DND-41 (cell line): ENCODE measurements around the gene TTLL12.

Experiments used
- ATAC-seq: fragments of 200-7000 bp; cut with Tn5 transposase; 3 replicates; pipeline ENCODE4 v1.9.1; 2021; ENCODE audit warnings: low read depth; ENCODE audit not compliant: insufficient read depth
- DNase-seq: peaks from one replicate; pipeline ENCODE4 v3.0.0-alpha.2; 2020
- H2AFZ ChIP-seq: 2 replicates; pipeline ENCODE4 v1.6.0; 2012; ENCODE audit warnings: low read depth, low read length
- H3K27ac ChIP-seq: 2 replicates; pipeline ENCODE4 v1.5.1; 2012; ENCODE audit warnings: low read length, inconsistent platforms
- H3K27me3 ChIP-seq: fragments of 200-600 bp; sonication (generic); 2 replicates; pipeline ENCODE4 v1.6.0; 2012; ENCODE audit warnings: low read length, mild to moderate bottlenecking, inconsistent platforms; ENCODE audit not compliant: insufficient read depth, poor library complexity
- H3K36me3 ChIP-seq: 2 replicates; pipeline ENCODE4 v1.5.1; 2012; ENCODE audit warnings: low read length, inconsistent platforms; ENCODE audit not compliant: insufficient read depth
- H3K4me1 ChIP-seq: 2 replicates; pipeline ENCODE4 v1.5.1; 2012; ENCODE audit warnings: mild to moderate bottlenecking, low read length; ENCODE audit not compliant: insufficient read depth
- H3K4me2 ChIP-seq: 2 replicates; pipeline ENCODE4 v1.6.0; 2012; ENCODE audit warnings: mild to moderate bottlenecking, moderate library complexity, low read length, inconsistent platforms; ENCODE audit not compliant: insufficient read depth
- H3K4me3 ChIP-seq, 2 experiments: fragments of 200-600 bp in 1 of 2; shearing (Covaris generic) in 1 of 2; 2 replicates each; pipeline ENCODE4 v1.5.1; 2012 to 2016; ENCODE audit warnings: inconsistent platforms in 2 of 2, low read length in 2 of 2, mild to moderate bottlenecking in 2 of 2, low read depth in 1 of 2, moderate library complexity in 1 of 2
- H3K79me2 ChIP-seq: 2 replicates; pipeline ENCODE4 v1.6.0; 2012; ENCODE audit warnings: low read length, inconsistent platforms; ENCODE audit not compliant: insufficient read depth
- H3K9ac ChIP-seq: 2 replicates; pipeline ENCODE4 v1.6.0; 2012; ENCODE audit warnings: low read depth, mild to moderate bottlenecking, inconsistent platforms, low read length, moderate library complexity
- H3K9me3 ChIP-seq: 2 replicates; pipeline ENCODE4 v1.5.1; 2012; ENCODE audit warnings: low read length, moderate library complexity, mild to moderate bottlenecking, inconsistent platforms; ENCODE audit not compliant: insufficient read depth, severe bottlenecking
- H4K20me1 ChIP-seq: 2 replicates; pipeline ENCODE4 v1.6.0; 2012; ENCODE audit warnings: low read length; ENCODE audit not compliant: insufficient read depth
- CTCF ChIP-seq: IDR thresholded peaks from 2 replicates; pipeline ENCODE4 v1.5.1; 2012; ENCODE audit warnings: borderline replicate concordance, low read length, moderate library complexity, mild to moderate bottlenecking; ENCODE audit not compliant: poor library complexity, severe bottlenecking; ENCODE audit errors: extremely low read depth
- EZH2 ChIP-seq: IDR thresholded peaks from 3 replicates; pipeline ENCODE4 v1.6.1; 2012; ENCODE audit warnings: borderline replicate concordance, low read depth, mild to moderate bottlenecking, moderate library complexity, low read length, inconsistent platforms; ENCODE audit not compliant: severe bottlenecking

Gene TTLL12

GRCh38 chr22:43152357-43153071 lies 34.4 kb downstream of the TTLL12 start:
- H3K27ac ChIP-seq = no peak overlapping the region
- peaks cover 27% of the 10 kb centered on the region for H3K27me3 ChIP-seq
- H4K20me1 ChIP-seq = peaks cover 5% of the 10 kb centered on the region
- no peaks in the 10 kb centered on the region for H3K36me3 ChIP-seq
- DNase-seq (peak; percentile 52), ATAC-seq (peak; percentile 86)
- no peaks in the 10 kb centered on the region for H3K79me2 ChIP-seq
- peak overlapping the region; percentile 36; the same call in 1 of the 2 replicates for H2AFZ ChIP-seq
- peak overlapping the region in 1 of 2 experiments; percentile 48; a peak in 2 of 4 replicates for H3K4me3 ChIP-seq
- H3K9me3 ChIP-seq = no peaks in the 10 kb centered on the region
- H3K9ac ChIP-seq = peak overlapping the region; percentile 41; the same call in 1 of the 2 replicates
- peak overlapping the region; percentile 59 for H3K4me2 ChIP-seq
- H3K4me1 ChIP-seq = peaks cover 19% of the 10 kb centered on the region
- no peak for TF ChIP-seq CTCF
- no peak for TF ChIP-seq EZH2

- peak overlapping the region; percentile 41; the same call in 1 of the 2 replicates for H3K9ac ChIP-seq
- H4K20me1 ChIP-seq = peaks cover 5% of the 10 kb centered on the region
- ATAC-seq (peak; percentile 48), DNase-seq (no peak)
- H3K79me2 ChIP-seq = no peaks in the 10 kb centered on the region
- H3K27me3 ChIP-seq = peaks cover 27% of the 10 kb centered on the region
- peak; percentile 95 for TF ChIP-seq EZH2
- no peak for TF ChIP-seq CTCF
- H3K27ac ChIP-seq = no peak overlapping the region
- H3K4me1 ChIP-seq = peaks cover 19% of the 10 kb centered on the region
- peak overlapping the region; percentile 36; the same call in 1 of the 2 replicates for H2AFZ ChIP-seq
- peak overlapping the region in 1 of 2 experiments; percentile 48; a peak in 2 of 4 replicates for H3K4me3 ChIP-seq
- H3K9me3 ChIP-seq = no peaks in the 10 kb centered on the region
- peak overlapping the region; percentile 59 for H3K4me2 ChIP-seq
- no peaks in the 10 kb centered on the region for H3K36me3 ChIP-seq
Measured at GRCh38 chr22:43152003-43152356, 35.0 kb downstream of the TTLL12 start.

GRCh38 chr22:43151251-43152002 lies 35.5 kb downstream of the TTLL12 start, which contains the start of gene TSPO:
TSPO (plus strand) TSS chr22:43151559; CDS start chr22:43159239, 7,680 bp downstream.
- H4K20me1 ChIP-seq = peaks cover 5% of the 10 kb centered on the region
- peaks cover 27% of the 10 kb centered on the region for H3K27me3 ChIP-seq
- TF ChIP-seq EZH2 = no peak
- no peak for TF ChIP-seq CTCF
- H3K4me3 ChIP-seq = peak within 1 kb of the TSS in 1 of 2 experiments; percentile 48; a peak in 2 of 4 replicates
- no peaks in the 10 kb centered on the region for H3K9me3 ChIP-seq
- peak; percentile 40; the same call in 2 of the 3 replicates for ATAC-seq
- no peaks in the 10 kb centered on the region for H3K79me2 ChIP-seq
- H3K4me1 ChIP-seq = peaks cover 19% of the 10 kb centered on the region
- H3K4me2 ChIP-seq = peak within 1 kb of the TSS; percentile 59
- H3K27ac ChIP-seq = no peak within 1 kb of the TSS
- H3K9ac ChIP-seq = peak within 1 kb of the TSS; percentile 41; the same call in 1 of the 2 replicates
- DNase-seq = peak; percentile 32
- peak within 1 kb of the TSS; percentile 36; the same call in 1 of the 2 replicates for H2AFZ ChIP-seq
- no peaks in the 10 kb centered on the region for H3K36me3 ChIP-seq
